K562 (cell line): ENCODE measurements around the gene GRB14.

Experiments used
- CTCF ChIP-seq, 3 experiments: IDR thresholded peaks in 2 of 3; conservative IDR thresholded peaks in 1 of 3; 2 replicates each; pipeline ENCODE4 v1.5.1; 2011 to 2012; ENCODE audit warnings: low read length in 3 of 3, mild to moderate bottlenecking in 3 of 3, control low read depth in 2 of 3, improper control_type of control experiment in 1 of 3, inconsistent platforms in 1 of 3, low read depth in 1 of 3, mixed read lengths in 1 of 3, moderate library complexity in 1 of 3; ENCODE audit not compliant: insufficient read depth in 2 of 3
- NFE2 ChIP-seq: IDR thresholded peaks from 2 replicates; pipeline ENCODE4 v1.6.1; 2014; ENCODE audit warnings: antibody characterized with exemption, low read depth
- TCF15 ChIP-seq: fragments of 250-450 bp; sonication (Bioruptor Pico); IDR thresholded peaks from 2 replicates; pipeline ENCODE4 v1.8.0; 2022; ENCODE audit warnings: moderate library complexity, mild to moderate bottlenecking, inconsistent platforms
- TF ChIP-seq, protein P1 (sequence below): sonication (generic); formaldehyde crosslinking; IDR thresholded peaks from 2 replicates; pipeline ENCODE4 v1.8.1; 2023; ENCODE audit warnings: mild to moderate bottlenecking, missing genetic modification reagents

DNA sequence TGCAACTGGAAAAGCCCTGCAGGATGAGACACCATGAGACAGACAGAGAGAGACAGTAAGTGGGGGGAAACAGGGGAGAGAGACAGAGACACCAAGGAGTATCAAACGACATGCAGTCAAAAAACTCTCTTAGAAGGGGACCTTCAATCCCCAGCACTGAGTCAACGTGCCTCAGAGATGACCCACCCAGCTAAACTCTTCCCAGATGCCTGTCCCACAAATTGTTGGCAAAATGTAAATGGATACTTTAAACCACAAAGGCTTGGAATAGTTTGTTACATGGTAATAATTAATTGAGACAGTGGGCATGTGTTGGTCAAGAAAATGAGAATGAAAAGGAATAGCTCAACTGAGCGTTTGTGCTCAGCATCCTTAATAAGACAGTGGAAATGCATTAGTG, 98.3 kb downstream of the GRB14 start:
- TF ChIP-seq, protein P1, sequence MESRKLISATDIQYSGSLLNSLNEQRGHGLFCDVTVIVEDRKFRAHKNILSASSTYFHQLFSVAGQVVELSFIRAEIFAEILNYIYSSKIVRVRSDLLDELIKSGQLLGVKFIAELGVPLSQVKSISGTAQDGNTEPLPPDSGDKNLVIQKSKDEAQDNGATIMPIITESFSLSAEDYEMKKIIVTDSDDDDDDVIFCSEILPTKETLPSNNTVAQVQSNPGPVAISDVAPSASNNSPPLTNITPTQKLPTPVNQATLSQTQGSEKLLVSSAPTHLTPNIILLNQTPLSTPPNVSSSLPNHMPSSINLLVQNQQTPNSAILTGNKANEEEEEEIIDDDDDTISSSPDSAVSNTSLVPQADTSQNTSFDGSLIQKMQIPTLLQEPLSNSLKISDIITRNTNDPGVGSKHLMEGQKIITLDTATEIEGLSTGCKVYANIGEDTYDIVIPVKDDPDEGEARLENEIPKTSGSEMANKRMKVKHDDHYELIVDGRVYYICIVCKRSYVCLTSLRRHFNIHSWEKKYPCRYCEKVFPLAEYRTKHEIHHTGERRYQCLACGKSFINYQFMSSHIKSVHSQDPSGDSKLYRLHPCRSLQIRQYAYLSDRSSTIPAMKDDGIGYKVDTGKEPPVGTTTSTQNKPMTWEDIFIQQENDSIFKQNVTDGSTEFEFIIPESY (CRISPR knock-in tag), result no peak
- TF ChIP-seq CTCF (IDR thresholded peaks at IDR 0.05 in 2 of 3, conservative IDR thresholded peaks at IDR 0.05 in 1 of 3; ENCODE audit: insufficient read depth in 2 of 3, low read depth in 1 of 3, low read length in 3 of 3), result no peak
- TF ChIP-seq NFE2, result no peak
- no peak for TF ChIP-seq TCF15 (CRISPR knock-in tag)
